ENCODE results near the gene PPP1R12C. TPM values are rescaled to one million over a fixed set of nuclear protein-coding genes. Genes with fewer than 3 reads are reported as not detected.

PPP1R12C gene
- total RNA-seq, 1 experiment from 2014 or later = 79.9 TPM

DNA sequence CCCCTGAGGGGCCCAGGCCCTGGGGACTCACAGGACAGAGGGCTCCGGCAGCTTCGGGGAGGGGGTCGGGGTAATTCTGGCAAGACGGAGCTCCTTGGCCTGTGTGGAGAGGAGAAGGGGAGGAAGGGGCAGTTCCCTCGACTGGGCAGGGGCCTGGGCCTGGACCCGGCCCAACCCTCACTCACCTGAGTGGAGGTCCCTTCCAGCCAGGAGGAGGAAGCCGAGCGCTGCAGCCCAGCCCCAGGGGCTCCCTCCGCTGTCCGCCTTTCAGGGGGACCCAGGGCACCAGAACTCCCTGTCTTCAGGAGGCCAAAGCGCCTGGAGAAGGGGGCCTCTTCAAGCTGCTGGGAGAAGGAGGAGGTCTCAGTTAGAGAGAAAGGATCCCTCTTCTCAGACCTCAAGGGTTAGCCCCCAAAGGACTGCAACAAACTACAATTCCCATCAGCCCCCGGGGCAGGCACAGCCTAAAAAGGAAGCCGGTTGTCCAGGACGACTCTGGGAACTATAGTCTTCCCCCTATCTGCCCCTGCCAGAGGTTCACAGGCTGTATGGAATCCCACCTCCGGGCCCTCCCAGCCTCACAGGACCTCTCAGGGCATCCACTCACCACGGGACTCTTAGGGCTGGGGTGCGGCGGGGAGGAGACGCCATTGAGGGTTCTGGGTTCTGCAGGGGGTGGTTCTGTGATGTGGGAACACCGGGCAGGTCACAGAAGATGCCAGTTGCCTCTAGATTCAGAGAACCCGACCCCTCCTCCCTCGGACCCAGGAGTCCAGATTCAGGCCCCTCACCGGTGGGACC, 22.0 kb downstream of the PPP1R12C start:
- Histone ChIP-seq H2BK120ac (ENCODE audit: low read depth, low read length, poor library complexity, severe bottlenecking) (no peak overlapping the region), H3T11ph (ENCODE audit: low read length) (no peak overlapping the region), H2BK5ac (ENCODE audit: insufficient read length, low read length) (no peak overlapping the region), H3K18ac (ENCODE audit: insufficient read length, low read depth, low read length) (no peak overlapping the region), H2AK5ac (ENCODE audit: insufficient read length, low read length) (no peak overlapping the region), H3K27me3 (ENCODE audit: insufficient read depth, low read length) (no peaks in the 10 kb centered on the region), H3K14ac (ENCODE audit: insufficient read depth, low read length) (no peak overlapping the region), H4K20me1 (ENCODE audit: control insufficient read depth, insufficient read depth, insufficient read length) (peaks cover 2% of the 10 kb centered on the region), H3K79me2 (ENCODE audit: insufficient read depth, low read length) (no peaks in the 10 kb centered on the region), H3K4me1 (ENCODE audit: insufficient read depth, low read length) (no peaks in the 10 kb centered on the region), H3K4ac (ENCODE audit: low read depth, low read length) (no peak overlapping the region), H2BK15ac (ENCODE audit: low read depth, low read length) (no peak overlapping the region), H3K56ac (ENCODE audit: insufficient read length, low read depth, low read length) (no peak overlapping the region), H3K9me3 (ENCODE audit: control insufficient read depth, low read depth, low read length) (no peaks in the 10 kb centered on the region), H3K23me2 (ENCODE audit: insufficient read length, low read depth, low read length, poor library complexity, severe bottlenecking) (peaks cover 3% of the 10 kb centered on the region), H4K8ac (replicated peaks; ENCODE audit: insufficient read length, low read depth, low read length) (no peak overlapping the region), H3K9ac (ENCODE audit: extremely low read depth, insufficient read length, low read length) (no peak overlapping the region), H2BK12ac (ENCODE audit: insufficient read length, low read depth, low read length) (no peak overlapping the region), H3K79me1 (ENCODE audit: insufficient read depth, low read depth, low read length, poor library complexity, severe bottlenecking) (peaks cover 3% of the 10 kb centered on the region), H3K23ac (ENCODE audit: insufficient read length, low read depth, low read length) (no peak overlapping the region), H4K91ac (ENCODE audit: insufficient read length, low read depth, low read length) (no peak overlapping the region), H3K27ac (ENCODE audit: insufficient read length, low read depth, low read length) (no peak overlapping the region), H2BK20ac (ENCODE audit: low read depth, low read length, poor library complexity, severe bottlenecking) (no peak overlapping the region), H3K4me2 (ENCODE audit: insufficient read depth, insufficient read length, low read length) (no peak overlapping the region), H4K5ac (ENCODE audit: insufficient read length, low read depth, low read length) (no peak overlapping the region), H2AFZ (ENCODE audit: low read length) (no peak overlapping the region)
- Mint-ChIP-seq H3K9me3 (no peaks in the 10 kb centered on the region; a peak in 1 of 5 replicates), H3K27ac (peak overlapping the region in 1 of 3 experiments; percentile 48; a peak in 1 of 7 replicates), H3K36me3 (ENCODE audit: insufficient read depth in 1 of 3, low read depth in 3 of 3) (peaks cover 10 to 21% (median 11%) of the 10 kb centered on the region in 3 experiments; a peak in 6 of 7 replicates), H3K4me3 (no peak overlapping the region; a peak in 1 of 5 replicates), H3K4me1 (peaks cover 3 to 23% of the 10 kb centered on the region in 2 experiments), H3K27me3 (ENCODE audit: low read depth) (no peaks in the 10 kb centered on the region; the same call in 1 of the 2 replicates)
- no CpG with 5 or more reads among the region's 23 CpGs for WGBS (ENCODE audit: extremely low coverage, insufficient read length, low lambda C conversion rate)
- DNase-seq = peak; percentile 61
- TF ChIP-seq, protein P1, sequence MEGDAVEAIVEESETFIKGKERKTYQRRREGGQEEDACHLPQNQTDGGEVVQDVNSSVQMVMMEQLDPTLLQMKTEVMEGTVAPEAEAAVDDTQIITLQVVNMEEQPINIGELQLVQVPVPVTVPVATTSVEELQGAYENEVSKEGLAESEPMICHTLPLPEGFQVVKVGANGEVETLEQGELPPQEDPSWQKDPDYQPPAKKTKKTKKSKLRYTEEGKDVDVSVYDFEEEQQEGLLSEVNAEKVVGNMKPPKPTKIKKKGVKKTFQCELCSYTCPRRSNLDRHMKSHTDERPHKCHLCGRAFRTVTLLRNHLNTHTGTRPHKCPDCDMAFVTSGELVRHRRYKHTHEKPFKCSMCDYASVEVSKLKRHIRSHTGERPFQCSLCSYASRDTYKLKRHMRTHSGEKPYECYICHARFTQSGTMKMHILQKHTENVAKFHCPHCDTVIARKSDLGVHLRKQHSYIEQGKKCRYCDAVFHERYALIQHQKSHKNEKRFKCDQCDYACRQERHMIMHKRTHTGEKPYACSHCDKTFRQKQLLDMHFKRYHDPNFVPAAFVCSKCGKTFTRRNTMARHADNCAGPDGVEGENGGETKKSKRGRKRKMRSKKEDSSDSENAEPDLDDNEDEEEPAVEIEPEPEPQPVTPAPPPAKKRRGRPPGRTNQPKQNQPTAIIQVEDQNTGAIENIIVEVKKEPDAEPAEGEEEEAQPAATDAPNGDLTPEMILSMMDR (conservative IDR thresholded peaks at IDR 0.05) = no peak

Data from H9 (cell line).